HEK293 (cell line): Measurements from ENCODE around the gene PCBP3.

Experiments
- CTCF ChIA-PET: fragments of 350-600 bp; formaldehyde crosslinking; extraction: SDS; loops from one replicate; lab custom pipeline; 2021; ENCODE audit warnings: antibody characterized with exemption; lab: Yijun Ruan, JAX
- POLR2A ChIA-PET: fragments of 300-600 bp; formaldehyde crosslinking; extraction: SDS; loops from one replicate; lab custom pipeline; 2020; ENCODE audit warnings: antibody characterized with exemption, inconsistent platforms; lab: Yijun Ruan, JAX
- H3K27ac ChIP-seq: fragments of 200-500 bp; sonication (Bioruptor generic); 2 replicates; pipeline ENCODE4 v1.5.1; 2014; ENCODE audit warnings: low read depth, low read length, control low read depth, inconsistent platforms; ENCODE audit errors: extremely low read depth
- H3K36me3 ChIP-seq, 2 experiments: fragments of 200-500 bp in 1 of 2; sonication (Bioruptor generic) in 1 of 2; 1 replicate in 1 of 2; 2 replicates in 1 of 2; pipeline ENCODE4 v1.5.1; 2014 to 2017; ENCODE audit warnings: inconsistent platforms in 2 of 2, low read length in 2 of 2; ENCODE audit not compliant: control insufficient read depth in 2 of 2, insufficient read depth in 1 of 2
- H3K4me1 ChIP-seq: fragments of 200-500 bp; sonication (Bioruptor generic); 2 replicates; pipeline ENCODE4 v1.5.1; 2014; ENCODE audit warnings: mild to moderate bottlenecking, low read length, inconsistent platforms; ENCODE audit not compliant: control insufficient read depth, insufficient read depth
- H3K4me3 ChIP-seq: 2 replicates; pipeline ENCODE4 v1.5.1; 2011; ENCODE audit warnings: low read depth, mild to moderate bottlenecking, control low read depth, low read length, moderate library complexity
- H3K9me3 ChIP-seq: fragments of 200-500 bp; sonication (Bioruptor generic); 2 replicates; pipeline ENCODE4 v1.5.1; 2014; ENCODE audit warnings: low read depth, low read length, inconsistent platforms; ENCODE audit not compliant: control insufficient read depth, insufficient read depth
- GLIS1 ChIP-seq: fragments of 450-650 bp; formaldehyde crosslinking; IDR thresholded peaks from 2 replicates; pipeline ENCODE4 v1.5.1; 2016; ENCODE audit warnings: missing biosample characterization, missing genetic modification characterization
- HOXC10 ChIP-seq: sonication (generic); formaldehyde crosslinking; IDR thresholded peaks from 2 replicates; pipeline ENCODE4 v1.8.1; 2023; ENCODE audit warnings: mild to moderate bottlenecking, missing genetic modification reagents
- KLF17 ChIP-seq: fragments of 450-650 bp; formaldehyde crosslinking; IDR thresholded peaks from 2 replicates; pipeline ENCODE4 v1.5.1; 2016; ENCODE audit warnings: missing biosample characterization, missing genetic modification characterization
- MZF1 ChIP-seq: fragments of 450-650 bp; formaldehyde crosslinking; IDR thresholded peaks from 2 replicates; pipeline ENCODE4 v1.5.1; 2017; ENCODE audit warnings: missing biosample characterization, missing genetic modification characterization, borderline replicate concordance
- OVOL3 ChIP-seq: fragments of 450-650 bp; formaldehyde crosslinking; IDR thresholded peaks from 2 replicates; pipeline ENCODE4 v1.5.1; 2016; ENCODE audit warnings: missing biosample characterization, missing genetic modification characterization
- PRDM1 ChIP-seq: fragments of 450-650 bp; formaldehyde crosslinking; IDR thresholded peaks from 2 replicates; pipeline ENCODE4; 2016; ENCODE audit warnings: missing biosample characterization, missing genetic modification characterization
- PRDM6 ChIP-seq: fragments of 450-650 bp; formaldehyde crosslinking; IDR thresholded peaks from 2 replicates; pipeline ENCODE4 v1.5.1; 2017; ENCODE audit warnings: missing biosample characterization, missing genetic modification characterization
- TCF7L2 ChIP-seq: IDR thresholded peaks from 2 replicates; pipeline ENCODE4 v1.6.1; 2011; ENCODE audit warnings: low read depth, mild to moderate bottlenecking, inconsistent platforms, low read length, moderate library complexity, borderline replicate concordance
- ZBTB1 ChIP-seq: fragments of 450-650 bp; formaldehyde crosslinking; IDR thresholded peaks from 2 replicates; pipeline ENCODE4 v1.5.1; 2016; ENCODE audit warnings: missing biosample characterization, missing genetic modification characterization
- ZNF354C ChIP-seq: fragments of 450-650 bp; formaldehyde crosslinking; IDR thresholded peaks from 2 replicates; pipeline ENCODE4 v1.5.1; 2016; ENCODE audit warnings: missing biosample characterization, missing genetic modification characterization, low read depth, borderline replicate concordance
- ZNF549 ChIP-seq: fragments of 450-650 bp; IDR thresholded peaks from 2 replicates; pipeline ENCODE4 v1.5.1; 2018; ENCODE audit warnings: missing biosample characterization, missing genetic modification characterization, mild to moderate bottlenecking, inconsistent platforms, moderate library complexity
- ZNF585B ChIP-seq: fragments of 450-650 bp; formaldehyde crosslinking; IDR thresholded peaks from 2 replicates; pipeline ENCODE4 v1.5.1; 2016; ENCODE audit warnings: missing biosample characterization, missing genetic modification characterization
- ZNF623 ChIP-seq: fragments of 450-650 bp; formaldehyde crosslinking; IDR thresholded peaks from 2 replicates; pipeline ENCODE4 v1.5.1; 2016; ENCODE audit warnings: missing biosample characterization, missing genetic modification characterization
- ZNF660 ChIP-seq: fragments of 450-650 bp; IDR thresholded peaks from 2 replicates; pipeline ENCODE4 v1.5.1; 2018; ENCODE audit warnings: missing biosample characterization, mild to moderate bottlenecking, missing genetic modification characterization
- ZNF776 ChIP-seq: fragments of 450-650 bp; formaldehyde crosslinking; IDR thresholded peaks from 2 replicates; pipeline ENCODE4 v1.5.0; 2017; ENCODE audit warnings: missing biosample characterization, missing genetic modification characterization, borderline replicate concordance
- TF ChIP-seq, protein P1 (sequence below): fragments of 450-650 bp; formaldehyde crosslinking; IDR thresholded peaks from 2 replicates; pipeline ENCODE4 v1.5.0; 2017; ENCODE audit warnings: missing biosample characterization, missing genetic modification characterization, borderline replicate concordance
- TF ChIP-seq, protein P2 (sequence below): fragments of 450-650 bp; formaldehyde crosslinking; IDR thresholded peaks from 2 replicates; pipeline ENCODE4 v1.5.1; 2016; ENCODE audit warnings: missing biosample characterization, missing genetic modification characterization
- TF ChIP-seq, protein P3 (sequence below): fragments of 450-650 bp; formaldehyde crosslinking; IDR thresholded peaks from 2 replicates; pipeline ENCODE4 v1.5.1; 2016; ENCODE audit warnings: missing biosample characterization, missing genetic modification characterization
- TF ChIP-seq, protein P4 (sequence below): fragments of 450-650 bp; formaldehyde crosslinking; IDR thresholded peaks from 2 replicates; pipeline ENCODE4 v1.5.1; 2016; ENCODE audit warnings: missing biosample characterization, missing genetic modification characterization

PCBP3 gene

DNA sequence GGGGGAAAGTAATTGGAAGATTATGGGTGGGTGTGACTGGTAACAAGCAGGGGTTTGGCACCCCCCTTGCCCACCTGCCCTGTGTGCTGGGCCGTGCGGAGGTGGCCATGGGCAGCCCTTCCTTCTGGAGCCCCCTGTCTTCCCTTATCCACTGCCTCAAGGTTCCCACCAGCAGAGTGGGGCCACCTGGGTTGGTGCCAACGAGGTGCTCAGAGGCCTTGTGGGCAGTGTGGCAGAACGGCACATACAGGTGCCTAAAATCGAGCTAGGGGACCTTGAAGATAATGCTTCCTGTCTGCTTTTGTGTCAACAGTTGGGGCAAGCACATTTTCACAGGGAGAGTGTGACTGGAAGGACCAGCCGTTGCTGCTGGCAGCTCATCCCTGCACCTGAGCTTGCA, 161.8 kb downstream of the PCBP3 start:
- Histone ChIP-seq H3K4me1 (no peaks in the 10 kb centered on the region), H3K9me3 (no peaks in the 10 kb centered on the region), H3K27ac (no peak overlapping the region), H3K4me3 (no peak overlapping the region), H3K36me3 (no peaks in the 10 kb centered on the region)
- POLR2A ChIA-PET = no interaction called here
- CTCF ChIA-PET = interaction anchor here (1.7 kb wide), 1 partner anchor 249 kb away, joined by 6 read pairs; no protein-coding TSS in a partner anchor
- TF ChIP-seq ZNF549 (tag by site-specific recombination) = no peak
- TF ChIP-seq, protein P1, sequence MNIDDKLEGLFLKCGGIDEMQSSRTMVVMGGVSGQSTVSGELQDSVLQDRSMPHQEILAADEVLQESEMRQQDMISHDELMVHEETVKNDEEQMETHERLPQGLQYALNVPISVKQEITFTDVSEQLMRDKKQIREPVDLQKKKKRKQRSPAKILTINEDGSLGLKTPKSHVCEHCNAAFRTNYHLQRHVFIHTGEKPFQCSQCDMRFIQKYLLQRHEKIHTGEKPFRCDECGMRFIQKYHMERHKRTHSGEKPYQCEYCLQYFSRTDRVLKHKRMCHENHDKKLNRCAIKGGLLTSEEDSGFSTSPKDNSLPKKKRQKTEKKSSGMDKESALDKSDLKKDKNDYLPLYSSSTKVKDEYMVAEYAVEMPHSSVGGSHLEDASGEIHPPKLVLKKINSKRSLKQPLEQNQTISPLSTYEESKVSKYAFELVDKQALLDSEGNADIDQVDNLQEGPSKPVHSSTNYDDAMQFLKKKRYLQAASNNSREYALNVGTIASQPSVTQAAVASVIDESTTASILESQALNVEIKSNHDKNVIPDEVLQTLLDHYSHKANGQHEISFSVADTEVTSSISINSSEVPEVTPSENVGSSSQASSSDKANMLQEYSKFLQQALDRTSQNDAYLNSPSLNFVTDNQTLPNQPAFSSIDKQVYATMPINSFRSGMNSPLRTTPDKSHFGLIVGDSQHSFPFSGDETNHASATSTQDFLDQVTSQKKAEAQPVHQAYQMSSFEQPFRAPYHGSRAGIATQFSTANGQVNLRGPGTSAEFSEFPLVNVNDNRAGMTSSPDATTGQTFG (tag by site-specific recombination) = no peak
- TF ChIP-seq, protein P2, sequence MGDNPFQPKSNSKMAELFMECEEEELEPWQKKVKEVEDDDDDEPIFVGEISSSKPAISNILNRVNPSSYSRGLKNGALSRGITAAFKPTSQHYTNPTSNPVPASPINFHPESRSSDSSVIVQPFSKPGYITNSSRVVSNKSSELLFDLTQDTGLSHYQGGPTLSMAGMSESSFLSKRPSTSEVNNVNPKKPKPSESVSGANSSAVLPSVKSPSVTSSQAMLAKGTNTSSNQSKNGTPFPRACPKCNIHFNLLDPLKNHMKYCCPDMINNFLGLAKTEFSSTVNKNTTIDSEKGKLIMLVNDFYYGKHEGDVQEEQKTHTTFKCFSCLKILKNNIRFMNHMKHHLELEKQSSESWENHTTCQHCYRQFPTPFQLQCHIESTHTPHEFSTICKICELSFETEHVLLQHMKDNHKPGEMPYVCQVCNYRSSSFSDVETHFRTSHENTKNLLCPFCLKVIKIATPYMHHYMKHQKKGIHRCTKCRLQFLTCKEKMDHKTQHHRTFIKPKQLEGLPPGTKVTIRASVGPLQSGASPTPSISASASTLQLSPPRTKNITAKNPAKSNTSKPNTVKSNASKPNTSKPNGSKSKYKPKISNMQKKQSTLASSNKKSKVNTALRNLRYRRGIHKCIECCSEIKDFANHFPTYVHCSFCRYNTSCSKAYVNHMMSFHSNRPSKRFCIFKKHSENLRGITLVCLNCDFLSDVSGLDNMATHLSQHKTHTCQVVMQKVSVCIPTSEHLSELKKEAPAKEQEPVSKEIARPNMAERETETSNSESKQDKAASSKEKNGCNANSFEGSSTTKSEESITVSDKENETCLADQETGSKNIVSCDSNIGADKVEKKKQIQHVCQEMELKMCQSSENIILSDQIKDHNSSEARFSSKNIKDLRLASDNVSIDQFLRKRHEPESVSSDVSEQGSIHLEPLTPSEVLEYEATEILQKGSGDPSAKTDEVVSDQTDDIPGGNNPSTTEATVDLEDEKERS (tag by site-specific recombination) = no peak
- TF ChIP-seq ZBTB1 (tag by site-specific recombination) = no peak
- no peak for TF ChIP-seq OVOL3
- TF ChIP-seq PRDM6 (tag by site-specific recombination) = no peak
- TF ChIP-seq GLIS1 (tag by site-specific recombination) = no peak
- no peak for TF ChIP-seq ZNF660 (tag by site-specific recombination)
- TF ChIP-seq ZNF585B (tag by site-specific recombination) = no peak
- TF ChIP-seq ZNF354C (tag by site-specific recombination) = no peak
- no peak for TF ChIP-seq KLF17
- no peak for TF ChIP-seq ZNF776 (tag by site-specific recombination)
- no peak for TF ChIP-seq PRDM1 (tag by site-specific recombination)
- no peak for TF ChIP-seq MZF1 (tag by site-specific recombination)
- TF ChIP-seq ZNF623 (tag by site-specific recombination) = no peak
- no peak for TF ChIP-seq HOXC10 (CRISPR knock-in tag)
- TF ChIP-seq, protein P3, sequence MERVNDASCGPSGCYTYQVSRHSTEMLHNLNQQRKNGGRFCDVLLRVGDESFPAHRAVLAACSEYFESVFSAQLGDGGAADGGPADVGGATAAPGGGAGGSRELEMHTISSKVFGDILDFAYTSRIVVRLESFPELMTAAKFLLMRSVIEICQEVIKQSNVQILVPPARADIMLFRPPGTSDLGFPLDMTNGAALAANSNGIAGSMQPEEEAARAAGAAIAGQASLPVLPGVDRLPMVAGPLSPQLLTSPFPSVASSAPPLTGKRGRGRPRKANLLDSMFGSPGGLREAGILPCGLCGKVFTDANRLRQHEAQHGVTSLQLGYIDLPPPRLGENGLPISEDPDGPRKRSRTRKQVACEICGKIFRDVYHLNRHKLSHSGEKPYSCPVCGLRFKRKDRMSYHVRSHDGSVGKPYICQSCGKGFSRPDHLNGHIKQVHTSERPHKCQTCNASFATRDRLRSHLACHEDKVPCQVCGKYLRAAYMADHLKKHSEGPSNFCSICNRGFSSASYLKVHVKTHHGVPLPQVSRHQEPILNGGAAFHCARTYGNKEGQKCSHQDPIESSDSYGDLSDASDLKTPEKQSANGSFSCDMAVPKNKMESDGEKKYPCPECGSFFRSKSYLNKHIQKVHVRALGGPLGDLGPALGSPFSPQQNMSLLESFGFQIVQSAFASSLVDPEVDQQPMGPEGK (tag by site-specific recombination) = no peak
- TF ChIP-seq TCF7L2 = no peak
- TF ChIP-seq, protein P4, sequence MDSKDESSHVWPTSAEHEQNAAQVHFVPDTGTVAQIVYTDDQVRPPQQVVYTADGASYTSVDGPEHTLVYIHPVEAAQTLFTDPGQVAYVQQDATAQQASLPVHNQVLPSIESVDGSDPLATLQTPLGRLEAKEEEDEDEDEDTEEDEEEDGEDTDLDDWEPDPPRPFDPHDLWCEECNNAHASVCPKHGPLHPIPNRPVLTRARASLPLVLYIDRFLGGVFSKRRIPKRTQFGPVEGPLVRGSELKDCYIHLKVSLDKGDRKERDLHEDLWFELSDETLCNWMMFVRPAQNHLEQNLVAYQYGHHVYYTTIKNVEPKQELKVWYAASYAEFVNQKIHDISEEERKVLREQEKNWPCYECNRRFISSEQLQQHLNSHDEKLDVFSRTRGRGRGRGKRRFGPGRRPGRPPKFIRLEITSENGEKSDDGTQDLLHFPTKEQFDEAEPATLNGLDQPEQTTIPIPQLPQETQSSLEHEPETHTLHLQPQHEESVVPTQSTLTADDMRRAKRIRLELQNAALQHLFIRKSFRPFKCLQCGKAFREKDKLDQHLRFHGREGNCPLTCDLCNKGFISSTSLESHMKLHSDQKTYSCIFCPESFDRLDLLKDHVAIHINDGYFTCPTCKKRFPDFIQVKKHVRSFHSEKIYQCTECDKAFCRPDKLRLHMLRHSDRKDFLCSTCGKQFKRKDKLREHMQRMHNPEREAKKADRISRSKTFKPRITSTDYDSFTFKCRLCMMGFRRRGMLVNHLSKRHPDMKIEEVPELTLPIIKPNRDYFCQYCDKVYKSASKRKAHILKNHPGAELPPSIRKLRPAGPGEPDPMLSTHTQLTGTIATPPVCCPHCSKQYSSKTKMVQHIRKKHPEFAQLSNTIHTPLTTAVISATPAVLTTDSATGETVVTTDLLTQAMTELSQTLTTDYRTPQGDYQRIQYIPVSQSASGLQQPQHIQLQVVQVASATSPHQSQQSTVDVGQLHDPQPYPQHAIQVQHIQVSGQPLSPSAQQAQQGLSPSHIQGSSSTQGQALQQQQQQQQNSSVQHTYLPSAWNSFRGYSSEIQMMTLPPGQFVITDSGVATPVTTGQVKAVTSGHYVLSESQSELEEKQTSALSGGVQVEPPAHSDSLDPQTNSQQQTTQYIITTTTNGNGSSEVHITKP (tag by site-specific recombination) = no peak
